ENCODE results near the gene UPF1.

DNA sequence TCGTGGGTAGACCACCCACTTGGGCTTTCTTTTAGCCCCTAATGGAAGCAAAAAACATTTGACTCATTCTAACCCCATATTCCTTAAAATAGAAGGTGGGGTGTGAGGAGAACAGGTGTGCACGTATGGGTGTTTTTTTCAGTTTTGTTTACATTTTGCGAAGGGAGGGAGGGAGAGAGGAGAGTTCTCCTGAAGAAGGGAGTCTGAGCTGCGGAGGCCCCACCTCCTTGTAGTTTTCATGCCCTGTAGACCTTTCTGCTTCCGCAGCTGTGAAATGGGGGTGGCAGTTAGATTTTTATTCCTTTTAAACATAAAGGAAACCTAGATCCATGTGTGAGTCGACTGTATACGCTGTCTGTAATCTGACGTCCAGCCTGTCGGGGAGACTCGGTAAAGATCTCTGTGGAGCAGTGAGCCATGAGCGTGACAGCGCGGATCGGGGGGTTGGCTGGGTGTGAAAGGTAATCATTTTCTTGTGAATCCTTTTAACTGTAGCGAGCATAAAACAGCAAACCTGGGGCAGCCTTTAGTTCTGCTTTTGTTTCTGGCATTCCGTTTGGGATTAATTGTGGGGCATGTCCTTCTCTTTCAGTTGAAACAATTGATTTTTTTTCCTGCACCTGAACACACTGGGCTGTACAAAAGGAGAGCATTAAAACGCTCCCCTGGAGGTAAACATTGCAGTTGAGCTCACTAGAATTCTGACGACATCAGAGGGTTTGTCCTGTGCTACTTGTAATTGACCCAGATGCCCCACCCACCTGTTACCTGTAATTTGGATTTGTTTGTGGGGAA is 2.3 kb downstream of the UPF1 start:
- TF ChIP-seq, protein P1, sequence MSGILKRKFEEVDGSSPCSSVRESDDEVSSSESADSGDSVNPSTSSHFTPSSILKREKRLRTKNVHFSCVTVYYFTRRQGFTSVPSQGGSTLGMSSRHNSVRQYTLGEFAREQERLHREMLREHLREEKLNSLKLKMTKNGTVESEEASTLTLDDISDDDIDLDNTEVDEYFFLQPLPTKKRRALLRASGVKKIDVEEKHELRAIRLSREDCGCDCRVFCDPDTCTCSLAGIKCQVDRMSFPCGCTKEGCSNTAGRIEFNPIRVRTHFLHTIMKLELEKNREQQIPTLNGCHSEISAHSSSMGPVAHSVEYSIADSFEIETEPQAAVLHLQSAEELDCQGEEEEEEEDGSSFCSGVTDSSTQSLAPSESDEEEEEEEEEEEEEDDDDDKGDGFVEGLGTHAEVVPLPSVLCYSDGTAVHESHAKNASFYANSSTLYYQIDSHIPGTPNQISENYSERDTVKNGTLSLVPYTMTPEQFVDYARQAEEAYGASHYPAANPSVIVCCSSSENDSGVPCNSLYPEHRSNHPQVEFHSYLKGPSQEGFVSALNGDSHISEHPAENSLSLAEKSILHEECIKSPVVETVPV (CRISPR knock-in tag; IDR thresholded peaks at IDR 0.05) = no peak
- TF ChIP-seq PPARA (CRISPR knock-in tag; IDR thresholded peaks at IDR 0.05; ENCODE audit: borderline replicate concordance) (no peak), ZFP30 (CRISPR knock-in tag; IDR thresholded peaks at IDR 0.05) (no peak), ZFP3 (CRISPR knock-in tag; IDR thresholded peaks at IDR 0.05) (no peak), ESRRG (CRISPR knock-in tag; IDR thresholded peaks at IDR 0.05) (no peak), CSDC2 (CRISPR knock-in tag; IDR thresholded peaks at IDR 0.05) (no peak), ARNTL (CRISPR knock-in tag; IDR thresholded peaks at IDR 0.05; ENCODE audit: borderline replicate concordance, low read depth) (no peak), RARB (CRISPR knock-in tag; IDR thresholded peaks at IDR 0.05) (no peak), ISL1 (CRISPR knock-in tag; IDR thresholded peaks at IDR 0.05) (no peak)
- TF ChIP-seq, protein P2, sequence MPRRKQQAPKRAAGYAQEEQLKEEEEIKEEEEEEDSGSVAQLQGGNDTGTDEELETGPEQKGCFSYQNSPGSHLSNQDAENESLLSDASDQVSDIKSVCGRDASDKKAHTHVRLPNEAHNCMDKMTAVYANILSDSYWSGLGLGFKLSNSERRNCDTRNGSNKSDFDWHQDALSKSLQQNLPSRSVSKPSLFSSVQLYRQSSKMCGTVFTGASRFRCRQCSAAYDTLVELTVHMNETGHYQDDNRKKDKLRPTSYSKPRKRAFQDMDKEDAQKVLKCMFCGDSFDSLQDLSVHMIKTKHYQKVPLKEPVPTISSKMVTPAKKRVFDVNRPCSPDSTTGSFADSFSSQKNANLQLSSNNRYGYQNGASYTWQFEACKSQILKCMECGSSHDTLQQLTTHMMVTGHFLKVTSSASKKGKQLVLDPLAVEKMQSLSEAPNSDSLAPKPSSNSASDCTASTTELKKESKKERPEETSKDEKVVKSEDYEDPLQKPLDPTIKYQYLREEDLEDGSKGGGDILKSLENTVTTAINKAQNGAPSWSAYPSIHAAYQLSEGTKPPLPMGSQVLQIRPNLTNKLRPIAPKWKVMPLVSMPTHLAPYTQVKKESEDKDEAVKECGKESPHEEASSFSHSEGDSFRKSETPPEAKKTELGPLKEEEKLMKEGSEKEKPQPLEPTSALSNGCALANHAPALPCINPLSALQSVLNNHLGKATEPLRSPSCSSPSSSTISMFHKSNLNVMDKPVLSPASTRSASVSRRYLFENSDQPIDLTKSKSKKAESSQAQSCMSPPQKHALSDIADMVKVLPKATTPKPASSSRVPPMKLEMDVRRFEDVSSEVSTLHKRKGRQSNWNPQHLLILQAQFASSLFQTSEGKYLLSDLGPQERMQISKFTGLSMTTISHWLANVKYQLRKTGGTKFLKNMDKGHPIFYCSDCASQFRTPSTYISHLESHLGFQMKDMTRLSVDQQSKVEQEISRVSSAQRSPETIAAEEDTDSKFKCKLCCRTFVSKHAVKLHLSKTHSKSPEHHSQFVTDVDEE (CRISPR knock-in tag; IDR thresholded peaks at IDR 0.05) = no peak
- TF ChIP-seq, protein P3, sequence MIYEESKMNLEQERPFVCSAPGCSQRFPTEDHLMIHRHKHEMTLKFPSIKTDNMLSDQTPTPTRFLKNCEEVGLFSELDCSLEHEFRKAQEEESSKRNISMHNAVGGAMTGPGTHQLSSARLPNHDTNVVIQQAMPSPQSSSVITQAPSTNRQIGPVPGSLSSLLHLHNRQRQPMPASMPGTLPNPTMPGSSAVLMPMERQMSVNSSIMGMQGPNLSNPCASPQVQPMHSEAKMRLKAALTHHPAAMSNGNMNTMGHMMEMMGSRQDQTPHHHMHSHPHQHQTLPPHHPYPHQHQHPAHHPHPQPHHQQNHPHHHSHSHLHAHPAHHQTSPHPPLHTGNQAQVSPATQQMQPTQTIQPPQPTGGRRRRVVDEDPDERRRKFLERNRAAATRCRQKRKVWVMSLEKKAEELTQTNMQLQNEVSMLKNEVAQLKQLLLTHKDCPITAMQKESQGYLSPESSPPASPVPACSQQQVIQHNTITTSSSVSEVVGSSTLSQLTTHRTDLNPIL (CRISPR knock-in tag; IDR thresholded peaks at IDR 0.05; ENCODE audit: low read depth) = no peak

All from SK-N-SH treated with all-trans-retinoic acid at 6 μM for 48 hours (cell line).